GM19395 (cell line): ENCODE data around the gene MFSD11.
A peak's percentile ranks its signal among the peaks of the same experiment; 100 is the strongest.
"Not testable (repeated sequence)": the region's sequence is repeated elsewhere in the genome, so short reads cannot be mapped to it uniquely, and the experiment has no call there.

Experiments
- ATAC-seq: cut with Tn5 transposase; IDR thresholded peaks from one replicate; pipeline ENCODE4 v1.9.1; 2021; ENCODE audit warnings: mild to moderate bottlenecking, moderate library complexity; ENCODE audit not compliant: unreplicated experiment

Gene MFSD11

DNA sequence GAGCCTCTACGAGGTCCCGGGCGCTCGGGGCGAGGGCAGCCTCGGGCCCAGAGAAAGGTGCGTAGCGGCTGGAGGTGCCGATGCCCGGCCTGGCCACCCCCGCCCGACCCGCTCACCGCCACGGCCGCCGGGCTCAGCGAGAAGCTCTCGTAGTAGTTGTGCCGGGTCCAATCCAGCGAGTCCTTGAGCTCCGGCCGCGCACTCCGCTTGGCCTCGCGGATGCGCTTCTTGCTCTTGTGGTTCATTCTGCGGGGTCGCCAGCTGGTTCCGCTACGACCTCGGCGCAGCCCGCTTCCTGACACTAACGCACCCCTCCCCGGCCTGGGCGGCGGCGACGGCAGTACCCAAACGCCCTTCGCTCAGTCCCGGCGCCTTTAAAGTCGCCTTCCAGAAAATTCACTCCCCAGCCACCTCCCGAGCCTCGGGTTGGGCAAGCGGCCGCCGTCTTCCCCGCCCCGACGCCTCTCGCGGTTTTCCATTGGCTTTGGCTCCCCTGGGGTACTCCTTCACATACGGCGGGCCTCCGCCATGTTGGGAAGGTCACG lies 11.6 kb upstream of the MFSD11 start, which contains the start of gene JMJD6:
Gene JMJD6 (minus strand): TSS at position 376 of the 545 bp plus-strand sequence. CDS start 131 bp downstream, at position 245.
- ATAC-seq: peak; percentile 71

DNA sequence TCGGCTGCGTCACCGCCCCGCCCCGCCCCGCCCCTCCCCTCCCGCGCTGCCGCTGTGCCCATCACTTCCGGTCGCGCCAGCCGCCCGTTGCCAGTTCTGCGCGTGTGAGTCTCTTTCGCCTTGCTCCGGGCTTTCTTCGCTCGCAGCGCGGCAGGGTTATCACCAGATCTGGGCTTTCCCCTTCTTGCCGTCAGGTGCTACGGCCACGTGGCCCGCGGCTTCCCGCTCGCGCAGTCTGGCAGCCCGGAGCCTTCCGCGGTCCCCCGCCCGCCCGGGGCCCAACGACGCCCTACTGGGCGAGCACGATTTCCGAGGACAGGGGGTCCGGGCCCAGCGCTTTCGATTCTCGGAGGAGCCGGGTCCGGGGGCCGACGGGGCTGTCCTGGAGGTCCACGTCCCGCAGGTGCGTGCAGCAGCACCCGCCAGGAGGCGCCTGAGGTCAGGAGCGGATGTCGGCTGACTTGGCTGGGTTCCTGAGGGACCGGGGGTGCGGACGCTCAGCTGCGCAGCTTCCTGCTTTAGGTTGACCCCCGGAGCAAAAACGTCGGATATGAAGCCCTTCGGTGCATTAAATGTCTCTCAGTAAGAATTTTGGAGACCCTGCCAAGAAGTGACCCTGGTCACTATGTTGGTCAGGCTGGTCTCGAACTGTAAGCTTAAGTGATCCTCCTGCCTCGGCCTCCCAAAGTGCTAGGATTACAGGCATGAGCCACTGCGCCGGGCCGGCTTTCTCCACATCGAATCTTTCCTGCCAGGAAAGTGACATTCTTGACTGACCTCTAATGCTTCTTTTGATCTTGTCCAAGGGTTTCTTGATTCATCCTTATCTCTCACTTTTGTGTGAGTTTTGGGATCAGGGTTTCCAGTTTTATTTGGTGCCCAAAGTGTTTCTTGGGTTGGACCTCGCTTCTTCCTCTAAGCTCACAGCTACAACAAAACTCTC lies 10.9 kb upstream of the MFSD11 start, which contains the start of gene METTL23:
Gene METTL23 (plus strand): TSS at position 64 of the 943 bp plus-strand sequence. CDS start 2,872 bp downstream, outside the sequence.
- peak; percentile 50 for ATAC-seq

DNA sequence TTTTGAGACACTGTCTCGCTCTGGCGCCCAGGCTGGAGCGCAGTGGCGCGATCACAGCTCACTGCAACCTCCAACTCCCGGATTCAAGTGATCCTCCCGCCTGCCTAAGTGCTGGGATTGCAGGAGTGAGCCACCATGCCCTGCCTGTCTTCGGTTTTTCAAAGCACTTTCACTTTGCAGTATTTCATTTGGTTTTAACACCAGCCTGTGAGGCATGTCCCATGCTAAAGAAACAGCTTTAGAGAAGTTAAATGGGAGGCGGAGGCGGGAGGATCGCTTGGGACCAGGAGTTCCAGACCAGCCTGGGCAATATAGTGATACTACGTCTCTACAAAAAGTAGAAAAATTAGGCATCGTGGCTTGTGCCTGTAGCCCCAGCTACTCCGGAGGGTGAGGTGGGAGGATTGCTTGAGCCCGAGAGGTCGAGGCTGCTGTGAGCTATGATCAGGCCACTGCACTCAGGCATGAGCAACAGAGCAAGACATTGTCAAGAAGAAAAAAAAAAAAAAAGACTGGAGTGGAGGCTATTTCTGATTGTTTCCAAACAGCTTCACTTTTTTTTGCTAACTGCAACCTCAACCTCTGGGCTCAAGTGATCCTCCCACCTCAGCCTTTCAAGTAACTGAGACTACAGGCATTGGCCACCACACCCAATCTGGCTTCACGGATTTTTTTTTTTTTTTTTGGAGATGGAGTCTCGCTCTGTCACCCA lies 10.0 kb upstream of the MFSD11 start:
- ATAC-seq: no peak

DNA sequence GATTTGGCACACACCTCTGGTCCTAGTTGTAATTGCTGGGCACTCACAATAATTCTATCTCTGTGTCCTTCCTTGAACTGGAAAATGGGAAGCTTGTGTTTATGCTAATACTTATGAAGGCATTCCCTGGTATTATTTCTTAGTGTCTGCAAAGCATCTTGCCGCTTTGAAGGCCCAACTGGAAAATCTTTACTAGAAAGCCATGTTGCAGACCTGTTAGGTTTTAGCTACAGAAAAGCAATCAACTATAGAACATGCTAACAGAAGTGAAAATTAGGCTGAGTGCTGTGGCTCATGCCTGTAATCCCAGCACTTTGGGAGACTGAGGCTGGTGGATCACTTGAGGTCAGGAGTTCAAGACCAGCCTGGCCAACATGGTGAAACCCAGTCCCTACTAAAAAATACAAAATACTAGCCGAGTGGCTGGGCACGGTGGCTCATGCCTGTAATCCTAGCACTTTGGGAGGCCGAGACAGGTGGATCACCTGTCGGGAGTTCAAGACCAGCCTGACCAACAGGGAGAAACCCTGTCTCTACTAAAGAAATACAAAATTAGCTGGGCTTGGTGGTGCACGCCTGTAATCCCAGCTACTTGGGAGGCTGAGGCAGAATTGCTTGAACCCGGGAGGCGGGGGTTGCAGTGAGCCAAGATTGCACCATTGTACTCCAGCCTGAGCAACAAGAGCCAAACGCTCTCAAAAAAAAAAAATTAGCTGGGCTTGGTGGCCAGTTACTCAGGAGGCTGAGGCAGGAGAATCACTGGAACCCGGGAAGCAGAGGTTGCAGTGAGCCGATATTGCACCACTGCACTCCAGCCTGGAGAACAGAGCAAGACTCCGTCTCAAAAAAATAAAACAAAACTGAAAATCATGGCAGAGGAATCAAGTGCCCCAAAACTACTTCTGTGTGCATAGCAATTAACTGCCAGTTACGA lies 5.9 kb upstream of the MFSD11 start:
- ATAC-seq: not testable (repeated sequence)

DNA sequence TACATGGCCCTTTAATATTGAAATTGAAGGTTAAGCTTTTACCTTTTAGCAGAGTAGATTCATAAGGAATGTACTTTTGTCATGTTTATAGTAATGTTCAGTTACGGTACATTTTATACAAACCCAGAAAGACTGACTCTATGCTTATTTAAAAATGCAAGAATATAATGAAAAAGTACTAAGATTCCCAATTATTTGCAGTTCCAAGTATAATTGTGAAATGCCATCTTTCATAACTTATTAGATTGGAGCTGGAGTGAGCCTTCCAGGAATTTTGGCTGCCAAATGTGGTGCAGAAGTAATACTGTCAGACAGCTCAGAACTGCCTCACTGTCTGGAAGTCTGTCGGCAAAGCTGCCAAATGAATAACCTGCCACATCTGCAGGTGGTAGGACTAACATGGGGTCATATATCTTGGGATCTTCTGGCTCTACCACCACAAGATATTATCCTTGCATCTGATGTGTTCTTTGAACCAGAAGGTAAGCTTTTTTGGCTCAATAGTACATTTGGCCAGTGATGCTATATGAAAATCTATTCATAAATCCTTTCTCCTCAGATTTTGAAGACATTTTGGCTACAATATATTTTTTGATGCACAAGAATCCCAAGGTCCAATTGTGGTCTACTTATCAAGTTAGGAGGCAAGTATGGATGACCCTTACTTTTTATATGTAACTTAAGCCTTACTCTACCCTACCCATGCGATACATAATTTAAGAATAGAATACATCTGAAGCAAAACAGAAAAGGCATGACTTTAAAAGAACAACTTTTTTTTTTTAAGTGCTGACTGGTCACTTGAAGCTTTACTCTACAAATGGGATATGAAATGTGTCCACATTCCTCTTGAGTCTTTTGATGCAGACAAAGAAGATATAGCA lies 4.9 kb upstream of the MFSD11 start:
- no peak for ATAC-seq

DNA sequence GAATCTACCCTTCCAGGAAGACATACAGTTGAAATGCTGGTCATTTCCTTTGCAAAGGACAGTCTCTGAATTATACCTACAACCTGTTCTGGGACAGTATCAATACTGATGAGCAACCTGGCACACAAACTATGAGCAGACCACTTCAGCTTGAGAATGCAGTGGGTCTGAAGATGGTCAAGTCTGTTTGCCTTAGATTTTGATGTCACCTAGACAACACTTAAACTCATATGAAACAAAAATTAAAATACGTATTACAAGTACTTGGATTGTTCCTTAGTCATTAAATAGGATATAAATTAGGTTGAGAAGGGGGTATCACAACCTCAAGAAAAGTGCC lies 4.3 kb upstream of the MFSD11 start:
- ATAC-seq: no peak

DNA sequence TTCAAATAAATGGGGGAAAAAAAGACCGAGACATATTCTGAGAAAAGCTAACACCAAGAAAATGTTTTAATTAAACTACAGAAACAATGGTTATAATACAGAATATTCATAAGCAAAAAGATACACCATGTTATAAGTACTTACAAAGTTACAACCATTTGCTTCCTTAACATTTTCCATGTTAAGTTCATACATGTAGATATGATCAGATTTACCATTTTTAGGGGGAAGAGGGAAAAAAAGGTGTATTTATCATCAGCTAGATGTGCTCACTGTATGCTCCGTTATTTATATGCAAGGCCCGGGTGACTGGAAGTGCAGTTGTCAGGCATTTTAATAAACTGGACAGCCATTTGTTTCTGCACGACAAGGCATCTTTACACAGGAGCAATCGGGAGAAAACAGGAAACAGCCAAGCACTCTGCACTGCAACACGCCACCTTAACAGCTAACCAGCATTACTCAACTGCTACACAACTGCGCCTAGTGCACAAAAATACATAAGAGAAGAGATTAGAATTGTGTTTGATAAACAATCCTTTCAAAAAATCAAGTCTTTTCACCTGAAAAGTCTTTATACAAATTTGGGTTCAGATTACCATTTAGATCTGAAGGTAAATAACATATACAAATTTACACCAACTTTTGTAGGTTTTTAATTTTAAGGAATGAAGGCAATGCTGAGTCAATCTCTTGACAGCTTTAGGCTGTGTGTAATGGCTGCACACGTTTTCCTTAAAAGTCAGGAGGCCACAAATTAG lies 3.7 kb upstream of the MFSD11 start:
- ATAC-seq: no peak

DNA sequence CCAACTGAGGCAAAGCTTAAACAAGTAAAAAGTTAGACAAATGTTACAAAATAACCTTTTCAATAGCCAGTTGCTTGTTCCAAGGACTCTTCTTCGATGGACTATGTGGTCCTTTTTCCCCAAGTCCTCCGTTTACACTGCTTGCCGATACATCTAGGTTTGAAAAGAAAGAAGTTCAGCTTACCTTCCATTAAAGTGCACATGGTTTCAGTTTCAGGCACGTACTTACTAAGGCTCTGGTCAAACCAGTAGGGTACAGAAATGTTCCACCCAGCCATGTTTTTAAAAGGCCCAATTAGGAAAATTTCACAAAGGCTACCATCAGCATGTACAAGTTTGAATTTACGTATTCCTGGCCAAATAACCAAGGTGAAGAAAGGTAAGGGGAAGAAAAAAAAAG lies 2.9 kb upstream of the MFSD11 start:
- ATAC-seq: no peak

DNA sequence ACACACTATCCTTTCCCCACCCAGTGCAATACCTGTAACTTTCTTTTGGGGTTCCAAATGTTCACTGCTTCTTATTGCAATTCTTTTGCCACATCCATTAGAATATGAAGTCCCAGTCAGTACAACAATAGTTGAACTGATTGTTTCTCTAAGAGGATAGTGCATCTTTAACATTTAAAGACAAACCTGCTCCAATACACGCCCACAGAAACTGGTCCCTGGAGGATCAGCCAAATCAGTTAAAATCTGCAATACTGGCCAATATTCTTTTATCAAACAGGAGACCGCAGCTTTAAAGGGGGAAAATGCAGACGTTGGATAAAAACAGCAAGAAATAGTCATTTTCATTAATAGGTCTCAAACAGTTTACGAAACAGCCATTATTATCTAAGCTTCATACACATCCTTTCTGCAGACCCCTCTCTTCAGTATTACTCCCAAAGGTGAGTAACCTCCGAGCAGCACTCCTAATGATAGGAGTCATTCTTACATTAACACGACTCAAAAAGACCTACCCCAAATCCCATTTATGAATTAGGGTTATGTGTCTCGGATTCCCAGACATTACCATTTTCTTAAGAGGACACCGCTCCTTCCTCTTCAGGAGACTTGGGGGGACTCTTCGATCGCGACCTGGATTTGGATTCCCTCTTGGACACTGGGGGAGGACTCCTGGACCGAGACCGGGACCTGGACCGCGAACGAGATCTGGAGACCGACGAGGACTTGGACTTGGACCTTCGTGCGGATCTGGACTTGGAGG lies 2.2 kb upstream of the MFSD11 start:
- ATAC-seq: no peak

DNA sequence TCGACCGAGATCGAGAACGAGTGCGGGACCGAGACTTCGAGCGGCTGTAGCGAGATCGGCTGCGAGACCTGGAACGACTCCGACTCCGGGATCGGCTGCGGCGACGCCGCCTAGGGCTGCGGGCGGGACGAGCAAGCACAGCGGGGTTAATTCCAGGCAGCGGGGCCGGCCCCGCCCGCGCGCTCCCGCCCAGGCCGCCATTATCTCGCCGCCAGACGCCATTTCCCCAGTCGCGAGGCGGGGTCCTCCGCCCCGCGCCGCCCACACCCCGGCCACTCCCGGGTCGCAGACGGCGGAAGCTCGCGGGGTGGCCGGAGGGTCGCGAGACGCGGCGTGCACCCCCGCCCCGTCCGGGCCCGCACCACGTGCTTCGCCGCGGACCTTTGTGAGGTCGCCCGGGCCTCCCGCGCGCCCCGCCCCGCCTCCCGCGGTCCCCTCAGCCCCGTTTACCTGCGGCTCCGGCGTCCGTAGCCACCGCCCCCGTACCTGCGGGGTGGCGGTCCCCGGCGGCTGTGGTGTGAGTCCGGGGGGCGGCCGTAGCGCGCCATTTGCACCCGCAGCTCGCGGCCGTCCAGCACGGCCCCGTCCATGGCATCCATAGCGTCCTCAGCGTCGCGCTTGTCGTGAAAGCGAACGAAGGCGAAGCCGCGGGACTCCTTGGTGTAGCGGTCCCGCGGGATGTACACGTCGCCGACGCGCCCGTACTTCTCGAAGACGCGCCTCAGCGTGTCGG lies 1.4 kb upstream of the MFSD11 start:
- peak; percentile 5 for ATAC-seq

DNA sequence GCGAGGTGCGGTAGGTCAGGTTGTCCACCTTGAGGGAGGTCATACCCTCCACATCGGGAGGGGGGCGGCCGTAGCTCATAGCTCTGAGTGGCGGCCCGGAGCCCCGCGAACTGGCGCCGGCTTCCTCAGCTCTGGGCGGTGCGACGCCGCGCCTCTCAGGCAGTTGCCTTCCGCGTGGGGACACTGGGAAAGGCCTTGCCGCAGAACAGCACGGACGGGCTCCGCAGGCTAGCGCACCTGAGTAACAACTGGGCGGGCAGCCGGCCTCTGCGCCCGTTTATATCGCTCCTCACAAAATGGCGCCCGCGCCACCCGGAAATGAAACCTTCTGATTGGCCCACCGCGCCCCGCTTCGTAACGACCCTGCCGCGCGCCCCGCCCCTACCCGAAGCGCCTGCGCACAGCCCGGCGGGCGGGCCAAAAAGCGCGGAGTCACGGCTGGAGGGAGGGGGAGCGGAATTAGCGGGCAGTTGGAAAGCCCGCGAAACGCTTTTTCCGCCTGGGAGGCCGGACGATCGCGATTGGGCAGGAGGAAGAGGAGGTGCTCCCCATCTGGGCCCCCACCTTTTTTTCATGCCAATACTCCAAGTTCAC lies 740 bp upstream of the MFSD11 start, which contains the start of gene SRSF2:
Gene SRSF2 (minus strand): TSS at position 250 of the 594 bp plus-strand sequence. CDS start 171 bp downstream, at position 79.
- peak; percentile 66 for ATAC-seq

DNA sequence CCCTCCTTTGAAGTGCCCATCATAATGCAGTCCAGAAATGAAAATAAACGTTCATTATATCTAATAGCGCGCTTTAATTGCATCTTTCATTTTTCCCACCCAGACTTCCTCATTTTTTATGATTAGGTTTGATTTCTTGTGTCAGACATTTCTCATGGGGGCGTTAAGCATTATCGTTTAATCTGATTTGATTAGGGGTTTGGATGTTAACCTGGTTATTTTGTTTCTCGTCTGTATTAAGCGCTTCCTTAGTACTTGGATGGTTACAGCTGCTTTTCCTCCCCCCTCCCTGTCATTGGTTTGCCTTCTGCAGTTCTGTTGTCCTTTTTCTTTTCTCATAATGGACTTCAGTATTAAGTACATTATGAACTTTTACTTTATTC lies 540 bp downstream of the MFSD11 start:
- ATAC-seq: no peak

DNA sequence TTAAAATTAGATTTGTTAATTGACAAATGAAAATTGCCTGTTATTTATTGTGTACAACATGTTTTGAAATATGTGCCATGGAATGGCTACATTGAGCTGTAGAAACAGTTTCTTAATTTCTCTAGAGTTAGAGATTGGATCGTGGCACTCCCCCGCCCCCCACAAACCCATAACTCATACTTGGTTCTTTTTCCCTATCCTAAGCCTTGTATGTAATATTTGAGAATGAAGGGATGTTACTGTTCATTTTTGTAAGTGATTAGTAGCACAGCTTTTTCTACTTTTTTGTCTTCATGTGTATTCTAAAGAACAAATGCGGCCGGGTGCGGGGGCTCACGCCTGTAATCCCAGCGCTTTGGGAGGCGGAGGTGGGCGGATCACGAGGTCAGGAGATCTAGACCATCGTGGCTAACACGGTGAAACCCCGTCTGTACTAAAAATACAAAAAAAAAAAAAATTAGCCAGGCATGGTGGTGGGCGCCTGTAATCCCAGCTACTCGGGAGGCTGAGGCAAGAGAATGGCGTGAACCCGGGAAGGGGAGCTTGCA lies 1.7 kb downstream of the MFSD11 start:
- ATAC-seq: not testable (repeated sequence)

DNA sequence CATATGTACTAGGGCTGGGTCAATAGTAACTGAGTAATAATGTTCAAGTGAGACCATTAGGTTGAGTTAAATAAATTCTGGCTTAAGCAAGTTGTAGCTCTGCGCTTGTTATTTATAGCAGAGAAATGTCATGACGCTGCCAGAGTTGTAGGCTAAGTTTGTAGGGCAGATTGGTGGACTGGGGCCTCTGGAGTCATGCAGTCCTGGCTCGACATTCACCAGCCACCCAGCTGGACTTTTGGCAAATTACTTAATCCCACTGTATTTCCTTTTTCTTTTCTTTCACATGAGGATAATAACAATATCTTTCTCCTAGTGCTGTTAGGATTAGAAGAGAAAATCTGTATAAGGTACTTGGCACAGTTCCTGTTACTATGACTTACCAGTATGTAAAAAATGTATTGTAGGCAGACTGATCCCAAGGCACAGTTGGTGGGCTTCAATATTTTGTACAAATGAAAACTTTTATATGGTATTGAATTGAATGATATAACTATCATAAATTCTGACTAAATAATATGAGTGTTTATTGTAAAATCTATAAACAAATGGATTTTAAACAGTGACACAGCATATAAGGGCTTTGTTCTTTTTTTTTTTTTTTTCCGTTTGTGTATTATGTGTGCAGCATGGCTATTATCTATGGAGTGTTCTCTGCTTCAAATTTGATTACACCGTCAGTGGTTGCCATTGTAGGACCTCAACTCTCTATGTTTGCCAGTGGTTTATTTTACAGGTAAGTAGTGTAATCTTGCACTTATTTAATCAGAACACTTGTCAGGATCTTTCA lies 2.6 kb downstream of the MFSD11 start:
- ATAC-seq: no peak

DNA sequence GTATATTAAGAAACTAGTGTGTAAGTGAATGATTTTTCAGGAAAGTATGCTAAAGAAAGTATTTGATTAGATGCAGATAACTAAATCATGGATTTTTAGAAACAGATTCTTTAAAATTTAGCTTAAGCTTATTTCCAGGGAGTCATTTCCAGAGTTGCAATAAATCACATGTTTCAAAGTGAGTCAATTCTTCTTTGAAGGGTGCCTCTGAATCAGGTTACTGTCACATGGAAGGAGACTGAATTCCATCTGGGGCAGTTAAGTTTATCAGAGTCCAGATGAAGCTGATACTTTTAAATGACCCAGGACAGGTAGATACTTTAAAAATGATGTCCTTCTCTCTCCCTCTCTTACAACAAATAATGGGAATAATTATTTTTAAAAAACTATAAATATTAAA lies 5.0 kb downstream of the MFSD11 start:
- no peak for ATAC-seq

DNA sequence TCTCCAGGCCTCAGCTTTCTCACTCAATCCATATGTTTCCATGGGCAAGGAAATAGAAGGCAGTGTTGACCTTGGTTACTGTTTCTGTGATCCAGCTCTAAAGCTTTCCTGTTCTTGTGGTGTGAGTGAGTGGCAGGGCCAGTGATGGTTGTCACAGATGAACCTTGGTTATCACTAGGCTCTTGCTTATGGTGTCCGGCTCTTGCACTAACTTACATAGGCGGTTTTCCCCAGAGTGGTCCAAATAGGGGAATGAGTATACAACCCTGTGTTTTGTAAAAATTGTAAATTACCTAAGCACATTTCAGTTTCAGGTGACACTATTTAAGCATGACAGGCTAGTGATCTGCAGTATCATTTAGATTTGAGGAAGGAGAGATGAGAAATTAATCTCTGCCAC lies 6.8 kb downstream of the MFSD11 start:
- ATAC-seq: no peak
